Measurements from ENCODE around the gene ZFPL1. TPM values are rescaled to one million over a fixed set of nuclear protein-coding genes. Genes with fewer than 3 reads are reported as not detected.
A peak's percentile ranks its signal among the peaks of the same experiment; 100 is the strongest.

The ZFPL1 gene
- total and polyA plus RNA-seq, 2 donors, result 16.8 to 42.5 TPM

- 96% methylated on average over 3 of the region's 3 CpGs for WGBS
- H3K4me1 ChIP-seq (ENCODE audit: control insufficient read depth in 2 of 2, insufficient read depth in 2 of 2, low read length in 2 of 2), result peaks cover 17 to 38% of the 10 kb centered on the region in 2 donors
- H3K9me3 ChIP-seq (ENCODE audit: control insufficient read depth in 2 of 2, insufficient read depth in 1 of 2, low read length in 1 of 2), result peaks cover 0 to 3% of the 10 kb centered on the region in 2 donors
- H3K4me3 ChIP-seq (ENCODE audit: low read length in 2 of 2), result peak overlapping the region; percentile 71 to 81
- DNase-seq (ENCODE audit: low read depth in 6 of 9, low spot score in 9 of 9), result no peak
- H3K27me3 ChIP-seq (ENCODE audit: control insufficient read depth in 2 of 2, insufficient read depth in 1 of 2, low read length in 1 of 2), result no peaks in the 10 kb centered on the region
- peak overlapping the region in 1 of 2 donors; percentile 92 for H3K27ac ChIP-seq (ENCODE audit: low read depth in 1 of 2, low read length in 1 of 2)
- peaks cover 38 to 59% of the 10 kb centered on the region in 2 donors for H3K36me3 ChIP-seq (ENCODE audit: control insufficient read depth in 2 of 2, insufficient read depth in 2 of 2, low read length in 1 of 2)
These were observed 36.8 kb downstream of the ZFPL1 start for GRCh38 chr11:65120831-65121230.

- 4% methylated on average over 22 of the region's 22 CpGs for WGBS
- Histone ChIP-seq H3K36me3 (ENCODE audit: control insufficient read depth in 2 of 2, insufficient read depth in 2 of 2, low read length in 1 of 2) (peaks cover 43 to 59% of the 10 kb centered on the region in 2 donors), H3K4me3 (ENCODE audit: low read length in 2 of 2) (peak overlapping the region; percentile 71 to 81), H3K4me1 (ENCODE audit: control insufficient read depth in 2 of 2, insufficient read depth in 2 of 2, low read length in 2 of 2) (peaks cover 14 to 31% of the 10 kb centered on the region in 2 donors), H3K27me3 (ENCODE audit: control insufficient read depth in 2 of 2, insufficient read depth in 1 of 2, low read length in 1 of 2) (no peaks in the 10 kb centered on the region), H3K27ac (ENCODE audit: low read depth in 1 of 2, low read length in 1 of 2) (peak overlapping the region; percentile 92 to 93), H3K9me3 (ENCODE audit: control insufficient read depth in 2 of 2, insufficient read depth in 1 of 2, low read length in 1 of 2) (peaks cover 0 to 3% of the 10 kb centered on the region in 2 donors)
- DNase-seq (ENCODE audit: low read depth in 6 of 9, low spot score in 9 of 9), result no peak
These were observed 37.4 kb downstream of the ZFPL1 start for GRCh38 chr11:65121447-65121864.

DNA sequence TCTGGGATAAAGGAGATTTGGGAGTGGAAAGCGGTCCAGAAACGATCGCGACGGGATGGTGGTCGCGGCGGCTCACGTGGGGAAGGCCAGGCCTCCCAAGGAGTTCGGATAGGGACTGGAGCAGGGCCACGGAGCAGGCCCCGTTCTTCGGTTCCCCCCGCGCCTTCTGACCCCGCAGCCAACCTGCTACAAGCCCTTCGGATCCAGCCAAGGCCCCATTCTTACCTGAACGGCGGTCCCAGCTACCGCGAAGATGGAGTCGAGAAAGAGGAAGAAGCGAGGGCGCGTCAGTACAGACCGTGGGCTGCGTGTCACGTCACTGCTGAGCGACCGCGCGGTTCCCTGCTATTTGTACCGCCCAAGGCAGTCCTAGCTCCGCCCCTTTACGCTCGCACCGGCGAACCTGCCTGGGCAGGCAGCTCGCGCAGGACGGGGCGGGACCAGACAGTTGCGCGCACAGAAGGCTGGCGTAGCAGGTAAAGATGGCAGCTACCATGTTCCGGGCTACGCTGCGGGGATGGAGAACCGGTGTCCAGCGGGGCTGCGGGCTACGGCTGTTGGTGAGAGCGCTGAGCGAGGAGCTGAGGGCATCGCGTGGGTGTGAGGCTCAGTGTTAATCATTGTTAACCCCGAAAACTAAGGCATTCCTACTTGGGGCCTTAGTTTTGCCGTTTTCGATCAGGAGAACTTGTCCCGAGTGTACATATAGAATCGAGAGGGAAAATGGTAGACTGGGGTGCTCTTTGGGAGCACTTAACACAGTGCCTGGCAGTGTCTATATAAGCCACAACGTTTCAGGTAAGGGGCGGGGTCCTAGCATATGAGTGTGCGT, 38.1 kb downstream of the ZFPL1 start, which contains the start of the genes FAU and MRPL49:
TSS of gene FAU (minus strand) at position 270 of the 832 bp plus-strand sequence. CDS start 321 bp downstream, outside the sequence.
TSS of gene MRPL49 (plus strand) at position 457 of the 832 bp plus-strand sequence. CDS start at position 483, 26 bp downstream.
- Histone ChIP-seq H3K27ac (ENCODE audit: low read depth in 1 of 2, low read length in 1 of 2) (peak within 1 kb of the TSS; percentile 92 to 93), H3K36me3 (ENCODE audit: control insufficient read depth in 2 of 2, insufficient read depth in 2 of 2, low read length in 1 of 2) (peaks cover 49 to 65% of the 10 kb centered on the region in 2 donors), H3K4me3 (ENCODE audit: low read length in 2 of 2) (peak within 1 kb of the TSS; percentile 71 to 81), H3K27me3 (ENCODE audit: control insufficient read depth in 2 of 2, insufficient read depth in 1 of 2, low read length in 1 of 2) (no peaks in the 10 kb centered on the region), H3K4me1 (ENCODE audit: control insufficient read depth in 2 of 2, insufficient read depth in 2 of 2, low read length in 2 of 2) (peaks cover 10 to 26% of the 10 kb centered on the region in 2 donors), H3K9me3 (ENCODE audit: control insufficient read depth in 2 of 2, insufficient read depth in 1 of 2, low read length in 1 of 2) (peaks cover 0 to under 1% of the 10 kb centered on the region in 2 donors)
- WGBS, result under 1% methylated on average over 64 of the region's 64 CpGs
- peak; percentile 96 to 99 (median 98) for DNase-seq (ENCODE audit: low read depth in 6 of 9, low spot score in 9 of 9)

DNA sequence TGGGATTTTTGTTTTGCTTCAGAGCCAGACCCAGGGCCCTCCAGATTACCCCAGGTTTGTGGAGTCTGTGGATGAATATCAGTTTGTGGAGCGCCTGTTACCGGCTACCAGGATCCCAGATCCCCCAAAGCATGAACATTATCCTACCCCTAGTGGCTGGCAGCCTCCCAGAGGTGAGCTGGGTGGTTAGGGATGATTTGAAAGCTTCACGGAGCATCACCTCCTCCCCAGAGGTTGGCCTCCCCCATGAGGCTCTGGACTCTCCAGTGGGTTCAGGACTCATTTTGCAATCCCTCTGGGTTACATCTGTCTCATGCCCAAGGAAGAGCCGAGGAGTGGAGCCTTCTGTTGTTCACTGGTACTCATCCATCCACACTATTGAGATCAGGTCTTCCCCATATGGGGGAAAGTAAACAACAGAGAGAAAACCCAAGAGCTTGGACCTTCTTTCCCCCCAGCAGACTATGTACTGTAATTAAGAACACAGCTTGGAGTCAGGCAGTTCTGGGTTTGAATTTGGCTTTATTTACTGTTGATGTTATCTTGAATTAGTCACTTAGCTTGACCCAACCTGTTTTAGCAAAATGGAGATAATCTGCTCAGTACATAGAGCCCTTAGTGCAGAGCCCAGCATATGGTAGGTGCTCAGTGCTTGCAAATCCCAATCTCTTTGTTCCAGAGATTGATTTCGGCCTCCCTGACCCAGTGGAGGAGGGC, 40.6 kb downstream of the ZFPL1 start:
- H3K4me3 ChIP-seq (ENCODE audit: low read length in 2 of 2), result no peak overlapping the region
- H3K9me3 ChIP-seq (ENCODE audit: control insufficient read depth in 2 of 2, insufficient read depth in 1 of 2, low read length in 1 of 2), result no peaks in the 10 kb centered on the region
- peaks cover 10 to 24% of the 10 kb centered on the region in 2 donors for H3K4me1 ChIP-seq (ENCODE audit: control insufficient read depth in 2 of 2, insufficient read depth in 2 of 2, low read length in 2 of 2)
- 99% methylated on average over 5 of the region's 5 CpGs for WGBS
- H3K27me3 ChIP-seq (ENCODE audit: control insufficient read depth in 2 of 2, insufficient read depth in 1 of 2, low read length in 1 of 2), result no peaks in the 10 kb centered on the region
- H3K36me3 ChIP-seq (ENCODE audit: control insufficient read depth in 2 of 2, insufficient read depth in 2 of 2, low read length in 1 of 2), result peaks cover 65 to 76% of the 10 kb centered on the region in 2 donors
- no peak for DNase-seq (ENCODE audit: low read depth in 6 of 9, low spot score in 9 of 9)
- H3K27ac ChIP-seq (ENCODE audit: low read depth in 1 of 2, low read length in 1 of 2), result no peak overlapping the region

DNA sequence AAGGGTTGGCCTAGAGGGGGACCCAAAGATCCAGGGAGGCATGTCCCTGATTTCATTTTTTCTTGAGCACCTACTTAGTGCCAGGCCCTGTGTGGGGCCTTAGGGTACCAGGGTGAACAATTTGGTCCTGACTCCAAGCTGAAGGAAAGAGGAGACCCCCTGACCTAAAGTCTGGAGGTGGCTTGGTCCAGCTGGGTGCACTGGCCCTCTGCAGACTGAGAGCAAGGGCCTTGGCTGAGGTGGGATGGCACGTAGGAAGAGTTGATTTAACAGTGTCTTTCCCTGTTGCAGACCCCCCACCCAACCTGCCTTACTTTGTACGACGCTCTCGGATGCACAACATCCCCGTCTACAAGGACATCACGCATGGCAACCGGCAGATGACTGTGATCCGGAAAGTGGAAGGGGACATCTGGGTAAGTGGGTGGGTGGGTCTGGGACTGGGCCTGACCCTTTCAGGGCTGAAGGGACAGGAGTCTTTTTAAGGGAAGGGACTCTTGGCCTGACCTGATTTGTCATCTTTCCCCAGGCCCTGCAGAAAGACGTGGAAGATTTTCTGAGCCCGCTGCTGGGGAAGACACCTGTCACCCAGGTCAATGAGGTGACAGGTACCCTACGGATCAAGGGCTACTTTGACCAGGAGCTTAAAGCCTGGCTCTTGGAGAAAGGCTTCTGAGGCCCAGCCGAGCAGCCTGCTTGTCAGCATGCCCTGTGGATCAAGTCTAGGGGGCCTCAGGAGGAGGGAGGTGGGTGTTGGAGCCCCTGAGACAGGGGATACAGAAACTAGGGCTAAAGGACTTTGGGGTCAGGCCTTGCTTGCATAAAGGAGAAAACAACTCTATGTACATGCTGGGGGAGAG, 41.4 kb downstream of the ZFPL1 start:
- Histone ChIP-seq H3K27me3 (ENCODE audit: control insufficient read depth in 2 of 2, insufficient read depth in 1 of 2, low read length in 1 of 2) (no peaks in the 10 kb centered on the region), H3K27ac (ENCODE audit: low read depth in 1 of 2, low read length in 1 of 2) (no peak overlapping the region), H3K4me3 (ENCODE audit: low read length in 2 of 2) (no peak overlapping the region), H3K9me3 (ENCODE audit: control insufficient read depth in 2 of 2, insufficient read depth in 1 of 2, low read length in 1 of 2) (no peaks in the 10 kb centered on the region), H3K36me3 (ENCODE audit: control insufficient read depth in 2 of 2, insufficient read depth in 2 of 2, low read length in 1 of 2) (peaks cover 65 to 76% of the 10 kb centered on the region in 2 donors), H3K4me1 (ENCODE audit: control insufficient read depth in 2 of 2, insufficient read depth in 2 of 2, low read length in 2 of 2) (peaks cover 10 to 21% of the 10 kb centered on the region in 2 donors)
- WGBS, result 97% methylated on average over 12 of the region's 12 CpGs
- no peak for DNase-seq (ENCODE audit: low read depth in 6 of 9, low spot score in 9 of 9)

DNA sequence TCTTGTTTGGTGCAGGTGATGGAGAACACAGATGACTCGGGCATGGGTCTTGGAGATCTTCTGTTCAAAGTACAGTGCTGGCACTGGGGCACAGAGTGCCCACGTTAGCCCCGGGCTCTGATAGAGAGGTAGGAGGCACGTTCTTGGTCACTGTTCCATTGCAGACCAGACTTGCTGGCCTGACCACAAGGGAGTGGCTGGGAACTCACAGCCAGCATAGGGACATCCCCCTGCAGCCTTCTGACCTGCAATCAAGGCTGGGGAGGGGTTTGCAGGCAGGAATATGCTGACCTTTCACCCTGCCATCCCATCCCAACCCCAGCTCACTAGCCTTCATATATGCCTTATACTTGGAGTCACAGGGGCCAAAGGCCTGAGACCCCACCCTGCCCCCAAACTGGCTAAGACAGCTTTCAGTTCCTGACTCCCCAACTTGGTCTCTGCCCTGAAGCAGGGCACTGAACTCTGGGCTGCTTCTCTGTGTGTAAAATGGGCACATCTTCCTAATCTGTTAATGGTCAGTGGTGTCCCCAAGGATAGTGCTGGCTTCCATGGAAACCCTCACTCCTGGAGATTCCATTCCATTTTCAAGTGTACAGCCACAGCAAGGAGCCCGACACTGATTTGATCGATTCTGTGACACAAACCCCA, 42.7 kb downstream of the ZFPL1 start:
- no peaks in the 10 kb centered on the region for H3K9me3 ChIP-seq (ENCODE audit: control insufficient read depth in 2 of 2, insufficient read depth in 1 of 2, low read length in 1 of 2)
- no peak overlapping the region for H3K27ac ChIP-seq (ENCODE audit: low read depth in 1 of 2, low read length in 1 of 2)
- H3K4me1 ChIP-seq (ENCODE audit: control insufficient read depth in 2 of 2, insufficient read depth in 2 of 2, low read length in 2 of 2), result peaks cover 5 to 10% of the 10 kb centered on the region in 2 donors
- H3K36me3 ChIP-seq (ENCODE audit: control insufficient read depth in 2 of 2, insufficient read depth in 2 of 2, low read length in 1 of 2), result peaks cover 73 to 76% of the 10 kb centered on the region in 2 donors
- H3K4me3 ChIP-seq (ENCODE audit: low read length in 2 of 2), result no peak overlapping the region
- no peaks in the 10 kb centered on the region for H3K27me3 ChIP-seq (ENCODE audit: control insufficient read depth in 2 of 2, insufficient read depth in 1 of 2, low read length in 1 of 2)
- DNase-seq (ENCODE audit: low read depth in 6 of 9, low spot score in 9 of 9), result no peak
- WGBS, result 97% methylated on average over 6 of the region's 6 CpGs

GRCh38 chr11:65127473-65128181, 43.6 kb downstream of the ZFPL1 start:
- Histone ChIP-seq H3K4me1 (ENCODE audit: control insufficient read depth in 2 of 2, insufficient read depth in 2 of 2, low read length in 2 of 2) (peaks cover 5 to 12% of the 10 kb centered on the region in 2 donors), H3K9me3 (ENCODE audit: control insufficient read depth in 2 of 2, insufficient read depth in 1 of 2, low read length in 1 of 2) (no peaks in the 10 kb centered on the region), H3K36me3 (ENCODE audit: control insufficient read depth in 2 of 2, insufficient read depth in 2 of 2, low read length in 1 of 2) (peaks cover 82 to 85% of the 10 kb centered on the region in 2 donors), H3K27me3 (ENCODE audit: control insufficient read depth in 2 of 2, insufficient read depth in 1 of 2, low read length in 1 of 2) (no peaks in the 10 kb centered on the region), H3K27ac (ENCODE audit: low read depth in 1 of 2, low read length in 1 of 2) (no peak overlapping the region), H3K4me3 (ENCODE audit: low read length in 2 of 2) (no peak overlapping the region)
- no peak for DNase-seq (ENCODE audit: low read depth in 6 of 9, low spot score in 9 of 9)
- WGBS, result 97% methylated on average over 12 of the region's 12 CpGs

Data from thymus (tissue), 11 donors.